ENCODE measurements around the gene TRIM25.

The TRIM25 gene

DNA sequence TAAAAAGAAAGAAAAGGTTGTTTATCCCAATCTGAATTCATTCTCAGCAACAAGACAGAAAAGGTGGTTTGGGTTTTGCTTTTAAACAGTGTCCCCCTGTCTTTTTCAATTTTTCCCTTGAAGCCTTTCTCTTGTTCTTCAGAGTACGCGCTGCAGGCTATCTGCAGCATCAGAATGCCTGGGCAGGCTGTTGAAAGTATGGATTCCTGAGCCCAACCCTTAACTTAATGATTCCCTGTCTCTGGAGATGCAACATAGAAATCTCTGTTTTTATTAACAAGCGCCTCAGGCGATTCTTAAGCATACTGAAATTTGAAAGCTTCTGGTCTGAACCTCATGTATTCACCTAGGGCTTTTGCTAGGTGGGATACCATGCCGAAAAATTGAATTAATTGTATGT, 47.8 kb downstream of the TRIM25 start:
- no peak for DNase-seq (ENCODE audit: low read depth)

DNA sequence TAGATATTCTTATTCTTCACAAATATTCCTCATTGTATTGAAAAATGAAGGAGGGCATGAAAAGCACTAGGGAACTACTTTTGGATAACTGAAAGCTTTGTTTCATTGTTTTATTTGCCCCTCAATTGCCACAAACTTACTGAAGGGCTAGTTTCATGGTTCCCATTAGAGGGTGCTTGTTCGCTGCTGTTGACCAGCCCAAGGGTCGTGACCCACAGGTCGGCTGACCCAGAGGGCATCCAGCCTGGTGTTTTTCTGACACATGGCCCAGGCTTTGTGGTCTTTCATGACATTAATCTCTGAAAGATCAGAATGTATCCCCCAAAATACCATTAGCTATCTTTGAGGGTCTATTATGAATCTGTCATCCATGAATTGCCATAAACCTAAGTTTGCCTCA, 49.9 kb downstream of the TRIM25 start:
- no peak for DNase-seq (ENCODE audit: low read depth)

DNA sequence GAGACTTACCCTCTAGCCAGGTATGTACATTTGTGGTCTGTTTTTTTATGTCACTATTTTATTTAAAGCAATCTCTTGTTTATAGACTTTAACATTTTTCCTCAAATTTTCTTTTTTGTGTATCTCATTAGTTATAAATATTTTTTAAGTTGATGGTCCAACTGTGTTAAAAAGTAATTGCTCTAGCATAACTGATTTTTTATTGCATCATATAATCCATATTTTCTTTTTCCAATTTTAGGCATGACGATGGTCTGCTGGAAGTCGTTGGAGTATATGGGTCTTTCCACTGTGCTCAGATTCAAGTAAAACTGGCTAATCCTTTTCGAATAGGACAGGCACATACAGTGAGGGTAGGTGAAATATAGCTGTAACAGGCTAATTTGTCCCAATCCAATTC, 52.0 kb downstream of the TRIM25 start:
- no peak for DNase-seq (ENCODE audit: low read depth)

GRCh38 chr17:56851008-56851407, 62.8 kb downstream of the TRIM25 start:
- DNase-seq (ENCODE audit: low read depth): no peak

GRCh38 chr17:56850591-56850990, 63.3 kb downstream of the TRIM25 start:
- DNase-seq (ENCODE audit: low read depth): no peak

DNA sequence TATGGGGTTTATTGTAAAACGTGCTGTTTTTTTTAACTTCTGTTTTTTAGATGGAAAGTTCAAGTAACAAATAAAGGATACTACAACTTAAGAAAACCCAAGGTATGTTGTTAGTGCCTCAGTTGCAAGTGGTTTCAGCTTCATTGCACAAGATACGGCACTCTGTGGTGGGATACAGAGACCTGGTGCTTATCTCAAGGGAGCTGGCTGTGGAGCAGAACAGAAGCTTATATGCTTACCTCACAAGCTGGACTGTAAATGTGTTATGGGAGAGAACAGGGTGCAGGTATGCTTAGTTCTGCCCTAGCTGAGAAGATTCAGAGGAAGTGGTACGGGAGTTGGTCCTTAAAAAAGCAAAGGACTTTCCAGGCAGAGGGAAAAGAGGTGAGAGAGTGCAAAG, 64.7 kb downstream of the TRIM25 start:
- DNase-seq (ENCODE audit: low read depth): no peak

DNA sequence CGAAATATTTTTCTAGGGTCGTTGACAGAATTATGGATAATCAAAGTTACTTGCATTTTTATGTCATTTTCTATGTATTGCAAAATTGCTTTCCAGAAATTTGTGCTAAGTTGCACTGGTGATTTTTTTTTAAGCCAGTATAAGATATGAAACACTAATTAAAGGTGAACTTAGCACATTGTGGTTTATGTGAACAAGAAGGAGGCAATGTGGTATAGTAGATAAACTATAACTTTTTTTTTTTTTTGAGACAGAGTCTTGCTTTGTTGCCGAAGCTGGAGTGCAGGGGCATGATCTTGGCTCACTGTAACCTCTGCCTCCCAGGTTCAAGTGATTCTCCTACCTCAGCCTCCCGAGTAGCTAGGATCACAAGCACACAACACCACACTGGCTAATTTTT, 66.7 kb downstream of the TRIM25 start:
- DNase-seq (ENCODE audit: low read depth): no peak

- no peak for DNase-seq (ENCODE audit: low read depth)
Measured at GRCh38 chr17:56845934-56846333, 67.9 kb downstream of the TRIM25 start.

- no peak for DNase-seq (ENCODE audit: low read depth)
Measured at GRCh38 chr17:56842577-56842976, 71.3 kb downstream of the TRIM25 start.

DNA sequence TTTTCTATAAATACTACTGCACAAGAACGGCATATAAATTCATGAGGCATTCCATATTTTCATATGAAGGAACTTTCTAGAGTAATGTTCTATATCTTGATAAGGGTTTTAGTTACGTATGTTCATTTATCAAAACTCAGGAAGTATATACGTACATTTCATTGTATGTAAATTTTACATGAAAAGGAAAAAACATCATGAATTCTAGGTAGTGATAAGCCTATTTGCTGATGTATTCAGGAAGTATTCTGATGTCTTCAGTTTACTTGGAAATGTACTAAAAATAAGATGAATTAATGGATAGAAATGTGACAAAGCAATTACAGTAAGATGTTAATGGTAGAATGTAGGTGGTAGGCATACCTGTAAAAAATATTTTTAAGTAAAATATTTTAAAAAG, 75.2 kb downstream of the TRIM25 start:
- no peak for DNase-seq (ENCODE audit: low read depth)

Data from T-helper 22 cell (primary cell).